NCI-H2196 treated with DMSO at 0.1 percent for 48 hours (cell line): ENCODE measurements around the gene CNKSR2.

Experiments used
- DNase-seq: peaks from one replicate; lab custom pipeline; 2025; ENCODE audit not compliant: unreplicated experiment; lab: John Stamatoyannopoulos, UW

The CNKSR2 gene

GRCh38 chrX:21590012-21590776, 216.0 kb downstream of the CNKSR2 start:
- DNase-seq, result no peak

- no peak for DNase-seq
Measured at GRCh38 chrX:21606002-21606401, 231.8 kb downstream of the CNKSR2 start.

GRCh38 chrX:21610168-21610567, 235.9 kb downstream of the CNKSR2 start:
- no peak for DNase-seq

GRCh38 chrX:21612154-21612553, 237.9 kb downstream of the CNKSR2 start:
- DNase-seq, result no peak

GRCh38 chrX:21616386-21616785, 242.2 kb downstream of the CNKSR2 start:
- no peak for DNase-seq

GRCh38 chrX:21620234-21620633, 246.0 kb downstream of the CNKSR2 start:
- DNase-seq, result no peak

- no peak for DNase-seq
Measured at GRCh38 chrX:21623778-21624501, 249.7 kb downstream of the CNKSR2 start.

GRCh38 chrX:21632027-21632426, 257.8 kb downstream of the CNKSR2 start:
- no peak for DNase-seq

- no peak for DNase-seq
Measured at GRCh38 chrX:21638311-21638710, 264.1 kb downstream of the CNKSR2 start.

GRCh38 chrX:21639775-21640174, 265.6 kb downstream of the CNKSR2 start:
- no peak for DNase-seq

GRCh38 chrX:21645431-21645830, 271.2 kb downstream of the CNKSR2 start:
- DNase-seq, result no peak

GRCh38 chrX:21645886-21646285, 271.7 kb downstream of the CNKSR2 start:
- no peak for DNase-seq

GRCh38 chrX:21655901-21656586, 281.8 kb downstream of the CNKSR2 start:
- DNase-seq, result no peak

- no peak for DNase-seq
Measured at GRCh38 chrX:21656587-21657317, 282.5 kb downstream of the CNKSR2 start.

GRCh38 chrX:21657318-21658151, 283.3 kb downstream of the CNKSR2 start:
- DNase-seq, result no peak

- DNase-seq, result no peak
Measured at GRCh38 chrX:21658152-21658737, 284.0 kb downstream of the CNKSR2 start, which contains the start of gene KLHL34. Gene KLHL34, minus strand, starts transcription at chrX:21658330. Its CDS starts 542 bp downstream, at chrX:21657788.

- DNase-seq, result no peak
Measured at GRCh38 chrX:21658746-21659145, 284.5 kb downstream of the CNKSR2 start.

- no peak for DNase-seq
Measured at GRCh38 chrX:21659320-21659719, 285.1 kb downstream of the CNKSR2 start.

- no peak for DNase-seq
Measured at GRCh38 chrX:21660156-21660555, 285.9 kb downstream of the CNKSR2 start.

GRCh38 chrX:21661316-21661715, 287.1 kb downstream of the CNKSR2 start:
- no peak for DNase-seq
